HEK293 (cell line): ENCODE measurements around the gene PLEKHG2.

ENCODE experiments used
- EGR2 ChIP-seq: fragments of 450-650 bp; formaldehyde crosslinking; IDR thresholded peaks from 2 replicates; pipeline ENCODE4 v1.5.1; 2016; ENCODE audit warnings: low read depth, missing biosample characterization, missing genetic modification characterization
- GFI1B ChIP-seq: fragments of 450-650 bp; formaldehyde crosslinking; IDR thresholded peaks from 2 replicates; pipeline ENCODE4 v1.5.1; 2016; ENCODE audit warnings: missing biosample characterization, missing genetic modification characterization
- OSR2 ChIP-seq: fragments of 450-650 bp; formaldehyde crosslinking; IDR thresholded peaks from 2 replicates; pipeline ENCODE4 v1.5.1; 2016; ENCODE audit warnings: missing biosample characterization, missing genetic modification characterization
- ZBTB1 ChIP-seq: fragments of 450-650 bp; formaldehyde crosslinking; IDR thresholded peaks from 2 replicates; pipeline ENCODE4 v1.5.1; 2016; ENCODE audit warnings: missing biosample characterization, missing genetic modification characterization
- ZBTB17 ChIP-seq: fragments of 450-650 bp; formaldehyde crosslinking; IDR thresholded peaks from 2 replicates; pipeline ENCODE4 v1.5.1; 2016; ENCODE audit warnings: missing biosample characterization, missing genetic modification characterization
- ZBTB20 ChIP-seq: fragments of 450-650 bp; formaldehyde crosslinking; IDR thresholded peaks from 2 replicates; pipeline ENCODE4 v1.5.1; 2016; ENCODE audit warnings: missing biosample characterization, missing genetic modification characterization
- ZEB2 ChIP-seq: fragments of 450-650 bp; formaldehyde crosslinking; IDR thresholded peaks from 2 replicates; pipeline ENCODE4 v1.5.1; 2016; ENCODE audit warnings: missing biosample characterization, missing genetic modification characterization
- ZFHX2 ChIP-seq: fragments of 450-650 bp; formaldehyde crosslinking; conservative IDR thresholded peaks from 2 replicates; pipeline ENCODE4 v1.5.1; 2016; ENCODE audit warnings: missing biosample characterization, missing genetic modification characterization
- ZNF138 ChIP-seq: fragments of 450-650 bp; formaldehyde crosslinking; IDR thresholded peaks from 2 replicates; pipeline ENCODE4 v1.5.1; 2016; ENCODE audit warnings: missing biosample characterization, missing genetic modification characterization, borderline replicate concordance
- ZNF140 ChIP-seq: fragments of 450-650 bp; formaldehyde crosslinking; IDR thresholded peaks from 2 replicates; pipeline ENCODE4 v1.5.1; 2016; ENCODE audit warnings: missing biosample characterization, missing genetic modification characterization
- ZNF157 ChIP-seq: fragments of 450-650 bp; formaldehyde crosslinking; IDR thresholded peaks from 2 replicates; pipeline ENCODE4 v1.5.1; 2016; ENCODE audit warnings: missing biosample characterization, missing genetic modification characterization
- ZNF169 ChIP-seq: fragments of 450-650 bp; formaldehyde crosslinking; IDR thresholded peaks from 2 replicates; pipeline ENCODE4 v1.5.1; 2016; ENCODE audit warnings: missing biosample characterization, missing genetic modification characterization
- ZNF211 ChIP-seq: fragments of 450-650 bp; formaldehyde crosslinking; IDR thresholded peaks from 2 replicates; pipeline ENCODE4 v1.5.1; 2016; ENCODE audit warnings: low read depth, missing biosample characterization, missing genetic modification characterization
- ZNF221 ChIP-seq: fragments of 450-650 bp; formaldehyde crosslinking; IDR thresholded peaks from 2 replicates; pipeline ENCODE4 v1.5.1; 2017; ENCODE audit warnings: missing biosample characterization, missing genetic modification characterization, borderline replicate concordance
- ZNF302 ChIP-seq: fragments of 450-650 bp; formaldehyde crosslinking; IDR thresholded peaks from 2 replicates; pipeline ENCODE4 v1.5.1; 2016; ENCODE audit warnings: missing biosample characterization, missing genetic modification characterization, low read depth
- ZNF341 ChIP-seq: fragments of 450-650 bp; formaldehyde crosslinking; IDR thresholded peaks from 2 replicates; pipeline ENCODE4; 2016; ENCODE audit warnings: low read depth, missing biosample characterization, missing genetic modification characterization
- ZNF366 ChIP-seq: fragments of 450-650 bp; formaldehyde crosslinking; conservative IDR thresholded peaks from 2 replicates; pipeline ENCODE4 v1.5.1; 2016; ENCODE audit warnings: missing biosample characterization, missing genetic modification characterization
- ZNF433 ChIP-seq: fragments of 450-650 bp; formaldehyde crosslinking; IDR thresholded peaks from 2 replicates; pipeline ENCODE4 v1.5.1; 2016; ENCODE audit warnings: missing biosample characterization, missing genetic modification characterization, low read depth
- ZNF670 ChIP-seq: fragments of 450-650 bp; formaldehyde crosslinking; IDR thresholded peaks from 2 replicates; pipeline ENCODE4 v1.5.1; 2016; ENCODE audit warnings: missing biosample characterization, missing genetic modification characterization, low read depth
- ZNF768 ChIP-seq: fragments of 450-650 bp; formaldehyde crosslinking; IDR thresholded peaks from 2 replicates; pipeline ENCODE4 v1.5.1; 2018; ENCODE audit warnings: missing biosample characterization, mild to moderate bottlenecking, missing genetic modification characterization
- ZSCAN16 ChIP-seq: fragments of 450-650 bp; formaldehyde crosslinking; IDR thresholded peaks from 2 replicates; pipeline ENCODE4 v1.5.1; 2016; ENCODE audit warnings: missing biosample characterization, missing genetic modification characterization
- TF ChIP-seq, protein P1 (sequence below): fragments of 450-650 bp; formaldehyde crosslinking; conservative IDR thresholded peaks from 2 replicates; pipeline ENCODE4 v1.5.1; 2016; ENCODE audit warnings: low read depth, missing biosample characterization, missing genetic modification characterization
- TF ChIP-seq, protein P2 (sequence below): IDR thresholded peaks from 2 replicates; pipeline ENCODE4 v1.6.1; 2011; ENCODE audit warnings: mild to moderate bottlenecking, low read depth, low read length, borderline replicate concordance
- TF ChIP-seq, protein P3 (sequence below): fragments of 450-650 bp; formaldehyde crosslinking; IDR thresholded peaks from 2 replicates; pipeline ENCODE4 v1.5.1; 2016; ENCODE audit warnings: missing biosample characterization, missing genetic modification characterization
- TF ChIP-seq, protein P4 (sequence below): fragments of 450-650 bp; formaldehyde crosslinking; IDR thresholded peaks from 2 replicates; pipeline ENCODE4 v1.5.1; 2016; ENCODE audit warnings: missing biosample characterization, missing genetic modification characterization
- TF ChIP-seq, protein P5 (sequence below): fragments of 450-650 bp; formaldehyde crosslinking; IDR thresholded peaks from 2 replicates; pipeline ENCODE4 v1.5.1; 2016; ENCODE audit warnings: missing biosample characterization, missing genetic modification characterization

The PLEKHG2 gene

DNA sequence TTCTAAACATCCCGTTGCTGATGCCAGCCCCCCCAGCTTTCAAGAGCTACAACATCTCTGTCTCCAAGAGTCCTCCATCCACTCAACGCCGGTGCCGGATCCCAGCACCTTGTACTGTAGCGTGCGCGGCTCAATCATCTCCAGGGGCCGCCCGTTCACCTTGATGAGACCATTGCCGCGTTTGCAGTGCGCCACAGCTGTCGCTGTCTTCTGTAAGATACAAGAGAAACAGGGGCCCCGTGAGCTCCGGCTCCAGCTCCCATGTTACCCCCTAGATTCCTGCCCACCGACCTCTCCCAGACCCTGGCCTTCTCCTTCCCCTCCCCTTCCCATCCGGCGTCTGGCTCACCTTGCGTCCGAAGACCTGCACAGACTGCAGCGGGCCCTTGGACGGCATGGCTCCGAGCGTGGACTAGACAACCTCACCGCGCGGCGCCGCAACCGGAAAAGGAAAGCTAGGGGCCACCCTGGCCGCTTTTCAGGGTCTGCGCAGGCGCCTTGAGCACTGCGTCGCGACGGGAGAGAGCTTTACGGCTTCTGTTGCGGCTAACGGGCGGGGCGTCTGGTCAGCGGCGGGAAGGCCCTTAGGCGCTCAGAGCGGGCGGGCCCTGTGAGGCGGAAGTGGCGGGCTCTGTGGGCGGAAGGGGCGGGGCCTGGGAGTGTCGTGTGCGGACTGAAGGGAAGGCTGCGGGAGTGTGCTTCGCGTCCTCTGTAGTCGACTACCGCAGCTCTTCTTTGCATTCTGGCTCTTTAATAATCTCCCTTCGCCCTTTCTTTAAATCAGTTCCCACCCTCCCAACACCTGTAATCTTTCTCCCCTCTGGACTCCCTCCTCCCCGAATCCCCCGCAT lies 23.3 kb downstream of the PLEKHG2 start, which contains the start of gene RPS16 (continued):
- TF ChIP-seq, protein P1, sequence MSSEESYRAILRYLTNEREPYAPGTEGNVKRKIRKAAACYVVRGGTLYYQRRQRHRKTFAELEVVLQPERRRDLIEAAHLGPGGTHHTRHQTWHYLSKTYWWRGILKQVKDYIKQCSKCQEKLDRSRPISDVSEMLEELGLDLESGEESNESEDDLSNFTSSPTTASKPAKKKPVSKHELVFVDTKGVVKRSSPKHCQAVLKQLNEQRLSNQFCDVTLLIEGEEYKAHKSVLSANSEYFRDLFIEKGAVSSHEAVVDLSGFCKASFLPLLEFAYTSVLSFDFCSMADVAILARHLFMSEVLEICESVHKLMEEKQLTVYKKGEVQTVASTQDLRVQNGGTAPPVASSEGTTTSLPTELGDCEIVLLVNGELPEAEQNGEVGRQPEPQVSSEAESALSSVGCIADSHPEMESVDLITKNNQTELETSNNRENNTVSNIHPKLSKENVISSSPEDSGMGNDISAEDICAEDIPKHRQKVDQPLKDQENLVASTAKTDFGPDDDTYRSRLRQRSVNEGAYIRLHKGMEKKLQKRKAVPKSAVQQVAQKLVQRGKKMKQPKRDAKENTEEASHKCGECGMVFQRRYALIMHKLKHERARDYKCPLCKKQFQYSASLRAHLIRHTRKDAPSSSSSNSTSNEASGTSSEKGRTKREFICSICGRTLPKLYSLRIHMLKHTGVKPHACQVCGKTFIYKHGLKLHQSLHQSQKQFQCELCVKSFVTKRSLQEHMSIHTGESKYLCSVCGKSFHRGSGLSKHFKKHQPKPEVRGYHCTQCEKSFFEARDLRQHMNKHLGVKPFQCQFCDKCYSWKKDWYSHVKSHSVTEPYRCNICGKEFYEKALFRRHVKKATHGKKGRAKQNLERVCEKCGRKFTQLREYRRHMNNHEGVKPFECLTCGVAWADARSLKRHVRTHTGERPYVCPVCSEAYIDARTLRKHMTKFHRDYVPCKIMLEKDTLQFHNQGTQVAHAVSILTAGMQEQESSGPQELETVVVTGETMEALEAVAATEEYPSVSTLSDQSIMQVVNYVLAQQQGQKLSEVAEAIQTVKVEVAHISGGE (tag by site-specific recombination) = peak; percentile 92
- TF ChIP-seq ZNF169 (tag by site-specific recombination) = no peak
- no peak for TF ChIP-seq ZNF221 (tag by site-specific recombination)
- no peak for TF ChIP-seq ZNF140
- TF ChIP-seq ZNF670 (tag by site-specific recombination) = no peak
- peak; percentile 71 for TF ChIP-seq ZBTB20
- no peak for TF ChIP-seq ZNF211 (tag by site-specific recombination)
- TF ChIP-seq, protein P2, sequence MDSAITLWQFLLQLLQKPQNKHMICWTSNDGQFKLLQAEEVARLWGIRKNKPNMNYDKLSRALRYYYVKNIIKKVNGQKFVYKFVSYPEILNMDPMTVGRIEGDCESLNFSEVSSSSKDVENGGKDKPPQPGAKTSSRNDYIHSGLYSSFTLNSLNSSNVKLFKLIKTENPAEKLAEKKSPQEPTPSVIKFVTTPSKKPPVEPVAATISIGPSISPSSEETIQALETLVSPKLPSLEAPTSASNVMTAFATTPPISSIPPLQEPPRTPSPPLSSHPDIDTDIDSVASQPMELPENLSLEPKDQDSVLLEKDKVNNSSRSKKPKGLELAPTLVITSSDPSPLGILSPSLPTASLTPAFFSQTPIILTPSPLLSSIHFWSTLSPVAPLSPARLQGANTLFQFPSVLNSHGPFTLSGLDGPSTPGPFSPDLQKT = peak; percentile 38; the same call in 1 of the 2 replicates
- TF ChIP-seq GFI1B (tag by site-specific recombination) = no peak
- peak; percentile 32; the same call in 1 of the 2 replicates for TF ChIP-seq ZNF157 (tag by site-specific recombination)
- TF ChIP-seq, protein P3, sequence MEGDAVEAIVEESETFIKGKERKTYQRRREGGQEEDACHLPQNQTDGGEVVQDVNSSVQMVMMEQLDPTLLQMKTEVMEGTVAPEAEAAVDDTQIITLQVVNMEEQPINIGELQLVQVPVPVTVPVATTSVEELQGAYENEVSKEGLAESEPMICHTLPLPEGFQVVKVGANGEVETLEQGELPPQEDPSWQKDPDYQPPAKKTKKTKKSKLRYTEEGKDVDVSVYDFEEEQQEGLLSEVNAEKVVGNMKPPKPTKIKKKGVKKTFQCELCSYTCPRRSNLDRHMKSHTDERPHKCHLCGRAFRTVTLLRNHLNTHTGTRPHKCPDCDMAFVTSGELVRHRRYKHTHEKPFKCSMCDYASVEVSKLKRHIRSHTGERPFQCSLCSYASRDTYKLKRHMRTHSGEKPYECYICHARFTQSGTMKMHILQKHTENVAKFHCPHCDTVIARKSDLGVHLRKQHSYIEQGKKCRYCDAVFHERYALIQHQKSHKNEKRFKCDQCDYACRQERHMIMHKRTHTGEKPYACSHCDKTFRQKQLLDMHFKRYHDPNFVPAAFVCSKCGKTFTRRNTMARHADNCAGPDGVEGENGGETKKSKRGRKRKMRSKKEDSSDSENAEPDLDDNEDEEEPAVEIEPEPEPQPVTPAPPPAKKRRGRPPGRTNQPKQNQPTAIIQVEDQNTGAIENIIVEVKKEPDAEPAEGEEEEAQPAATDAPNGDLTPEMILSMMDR = peak; percentile 70; the same call in 1 of the 2 replicates
- peak; percentile 87 for TF ChIP-seq ZBTB1 (tag by site-specific recombination)
- peak; percentile 81 for TF ChIP-seq ZNF341
- peak; percentile 88 for TF ChIP-seq ZEB2
- TF ChIP-seq ZNF366 (tag by site-specific recombination) = no peak
- peak; percentile 56; the same call in 1 of the 2 replicates for TF ChIP-seq ZNF138 (tag by site-specific recombination)
- TF ChIP-seq, protein P4, sequence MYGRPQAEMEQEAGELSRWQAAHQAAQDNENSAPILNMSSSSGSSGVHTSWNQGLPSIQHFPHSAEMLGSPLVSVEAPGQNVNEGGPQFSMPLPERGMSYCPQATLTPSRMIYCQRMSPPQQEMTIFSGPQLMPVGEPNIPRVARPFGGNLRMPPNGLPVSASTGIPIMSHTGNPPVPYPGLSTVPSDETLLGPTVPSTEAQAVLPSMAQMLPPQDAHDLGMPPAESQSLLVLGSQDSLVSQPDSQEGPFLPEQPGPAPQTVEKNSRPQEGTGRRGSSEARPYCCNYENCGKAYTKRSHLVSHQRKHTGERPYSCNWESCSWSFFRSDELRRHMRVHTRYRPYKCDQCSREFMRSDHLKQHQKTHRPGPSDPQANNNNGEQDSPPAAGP (tag by site-specific recombination) = peak; percentile 65
- no peak for TF ChIP-seq ZNF433 (tag by site-specific recombination)
- TF ChIP-seq ZBTB17 (tag by site-specific recombination) = peak; percentile 80
- TF ChIP-seq OSR2 = no peak
- no peak for TF ChIP-seq ZNF302
- TF ChIP-seq ZNF768 (tag by site-specific recombination) = no peak; the same call in 1 of the 2 replicates
- TF ChIP-seq ZFHX2 (tag by site-specific recombination) = peak; percentile 92
- 0 out of 2 replicates have a peak, but pooled peaks have one; percentile 46 for TF ChIP-seq ZSCAN16 (tag by site-specific recombination)
- TF ChIP-seq, protein P5, sequence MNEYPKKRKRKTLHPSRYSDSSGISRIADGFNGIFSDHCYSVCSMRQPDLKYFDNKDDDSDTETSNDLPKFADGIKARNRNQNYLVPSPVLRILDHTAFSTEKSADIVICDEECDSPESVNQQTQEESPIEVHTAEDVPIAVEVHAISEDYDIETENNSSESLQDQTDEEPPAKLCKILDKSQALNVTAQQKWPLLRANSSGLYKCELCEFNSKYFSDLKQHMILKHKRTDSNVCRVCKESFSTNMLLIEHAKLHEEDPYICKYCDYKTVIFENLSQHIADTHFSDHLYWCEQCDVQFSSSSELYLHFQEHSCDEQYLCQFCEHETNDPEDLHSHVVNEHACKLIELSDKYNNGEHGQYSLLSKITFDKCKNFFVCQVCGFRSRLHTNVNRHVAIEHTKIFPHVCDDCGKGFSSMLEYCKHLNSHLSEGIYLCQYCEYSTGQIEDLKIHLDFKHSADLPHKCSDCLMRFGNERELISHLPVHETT (tag by site-specific recombination) = peak; percentile 87
- TF ChIP-seq EGR2 (tag by site-specific recombination) = peak; percentile 92
